H9 (cell line): ENCODE measurements around the gene KRTAP10-5. TPM values are rescaled to one million over a fixed set of nuclear protein-coding genes. Genes with fewer than 3 reads are reported as not detected.
"Not testable (repeated sequence)": the region's sequence is repeated elsewhere in the genome, so short reads cannot be mapped to it uniquely, and the experiment has no call there.

Source experiments
- DNase-seq: peaks from one replicate; pipeline ENCODE4 v3.0.0-alpha.2; 2017
- H2AFZ ChIP-seq: one replicate; pipeline ENCODE4 v1.6.1; 2013; ENCODE audit warnings: mild to moderate bottlenecking, low read length, control low read depth, moderate library complexity
- H2AK5ac ChIP-seq: 2 replicates; pipeline ENCODE4 v1.6.1; 2013; ENCODE audit warnings: low read length, control low read depth, mixed read lengths; ENCODE audit not compliant: insufficient read length
- H2BK120ac ChIP-seq: one replicate; pipeline ENCODE4 v1.6.1; 2013; ENCODE audit warnings: low read depth, mild to moderate bottlenecking, low read length, control low read depth, inconsistent platforms; ENCODE audit not compliant: poor library complexity, severe bottlenecking
- H2BK12ac ChIP-seq: 2 replicates; pipeline ENCODE4 v1.6.1; 2013; ENCODE audit warnings: low read length, control low read depth, mixed read lengths, low read depth; ENCODE audit not compliant: insufficient read length
- H2BK15ac ChIP-seq: 2 replicates; pipeline ENCODE4 v1.6.1; 2013; ENCODE audit warnings: low read depth, low read length, control low read depth
- H2BK20ac ChIP-seq: one replicate; pipeline ENCODE4 v1.6.1; 2013; ENCODE audit warnings: low read depth, mild to moderate bottlenecking, low read length, control low read depth, inconsistent platforms; ENCODE audit not compliant: poor library complexity, severe bottlenecking
- H2BK5ac ChIP-seq: 2 replicates; pipeline ENCODE4 v1.6.1; 2013; ENCODE audit warnings: low read length, control low read depth, mixed read lengths; ENCODE audit not compliant: insufficient read length
- H3K14ac ChIP-seq: 2 replicates; pipeline ENCODE4 v1.6.1; 2013; ENCODE audit warnings: low read length, control low read depth; ENCODE audit not compliant: insufficient read depth
- H3K18ac ChIP-seq: 2 replicates; pipeline ENCODE4 v1.6.1; 2013; ENCODE audit warnings: low read depth, mild to moderate bottlenecking, mixed read lengths, low read length, control low read depth; ENCODE audit not compliant: insufficient read length
- H3K23ac ChIP-seq: 2 replicates; pipeline ENCODE4 v1.6.1; 2013; ENCODE audit warnings: low read length, control low read depth, mixed read lengths, low read depth; ENCODE audit not compliant: insufficient read length
- H3K23me2 ChIP-seq: 2 replicates; pipeline ENCODE4 v1.6.1; 2013; ENCODE audit warnings: low read depth, mild to moderate bottlenecking, mixed read lengths, low read length, control low read depth; ENCODE audit not compliant: insufficient read length, poor library complexity, severe bottlenecking
- H3K27ac ChIP-seq: 2 replicates; pipeline ENCODE4 v1.5.1; 2013; ENCODE audit warnings: low read length, control low read depth, mixed read lengths, low read depth; ENCODE audit not compliant: insufficient read length
- H3K27me3 ChIP-seq: 2 replicates; pipeline ENCODE4 v1.6.1; 2013; ENCODE audit warnings: low read length, control low read depth, inconsistent platforms; ENCODE audit not compliant: insufficient read depth
- H3K4ac ChIP-seq: 2 replicates; pipeline ENCODE4 v1.6.1; 2013; ENCODE audit warnings: low read depth, mild to moderate bottlenecking, control low read depth, inconsistent platforms, low read length, moderate library complexity
- H3K4me1 ChIP-seq: 2 replicates; pipeline ENCODE4 v1.6.1; 2013; ENCODE audit warnings: low read length, control low read depth, inconsistent platforms; ENCODE audit not compliant: insufficient read depth
- H3K4me2 ChIP-seq: 2 replicates; pipeline ENCODE4 v1.6.1; 2013; ENCODE audit warnings: low read length, control low read depth, mixed read lengths; ENCODE audit not compliant: insufficient read length, insufficient read depth
- H3K56ac ChIP-seq: 2 replicates; pipeline ENCODE4 v1.6.1; 2013; ENCODE audit warnings: low read depth, mild to moderate bottlenecking, mixed read lengths, low read length, control low read depth; ENCODE audit not compliant: insufficient read length
- H3K79me1 ChIP-seq: 2 replicates; pipeline ENCODE4 v1.6.1; 2013; ENCODE audit warnings: low read depth, mild to moderate bottlenecking, moderate library complexity, low read length, control low read depth, inconsistent platforms; ENCODE audit not compliant: insufficient read depth, poor library complexity, severe bottlenecking
- H3K79me2 ChIP-seq: 2 replicates; pipeline ENCODE4 v1.6.1; 2013; ENCODE audit warnings: low read length, control low read depth, inconsistent platforms; ENCODE audit not compliant: insufficient read depth
- H3K9ac ChIP-seq: 2 replicates; pipeline ENCODE4 v1.6.1; 2013; ENCODE audit warnings: low read length, control low read depth, mixed read lengths; ENCODE audit not compliant: insufficient read length; ENCODE audit errors: extremely low read depth
- H3K9me3 ChIP-seq: one replicate; pipeline ENCODE4 v1.6.1; 2013; ENCODE audit warnings: low read depth, low read length, inconsistent platforms; ENCODE audit not compliant: control insufficient read depth
- H3T11ph ChIP-seq: one replicate; pipeline ENCODE4 v1.6.1; 2013; ENCODE audit warnings: mild to moderate bottlenecking, low read length, control low read depth, inconsistent platforms
- H4K20me1 ChIP-seq: one replicate; pipeline ENCODE4 v1.6.1; 2013; ENCODE audit not compliant: control insufficient read depth, insufficient read length, insufficient read depth
- H4K5ac ChIP-seq: 2 replicates; pipeline ENCODE4 v1.6.1; 2013; ENCODE audit warnings: low read depth, mild to moderate bottlenecking, mixed read lengths, low read length, control low read depth; ENCODE audit not compliant: insufficient read length
- H4K8ac ChIP-seq: replicated peaks from 2 replicates; pipeline ENCODE4 v1.6.1; 2013; ENCODE audit warnings: low read length, control low read depth, mixed read lengths, low read depth; ENCODE audit not compliant: insufficient read length
- H4K91ac ChIP-seq: 2 replicates; pipeline ENCODE4 v1.6.1; 2013; ENCODE audit warnings: low read depth, mild to moderate bottlenecking, moderate library complexity, mixed read lengths, low read length, control low read depth; ENCODE audit not compliant: insufficient read length
- H3K27ac Mint-ChIP-seq, 3 experiments: 2 replicates in 2 of 3; 3 replicates in 1 of 3; pipeline ENCODE4 v1.8.0; 2020 to 2021; ENCODE audit warnings: mixed read lengths in 3 of 3, mild to moderate bottlenecking in 1 of 3, moderate library complexity in 1 of 3
- H3K27me3 Mint-ChIP-seq: 2 replicates; pipeline ENCODE4 v1.8.0; 2021; ENCODE audit warnings: low read depth, mild to moderate bottlenecking, moderate library complexity, mixed read lengths
- H3K36me3 Mint-ChIP-seq, 3 experiments: 2 replicates in 2 of 3; 3 replicates in 1 of 3; pipeline ENCODE4 v1.8.0; 2020 to 2021; ENCODE audit warnings: low read depth in 3 of 3, mixed read lengths in 3 of 3; ENCODE audit not compliant: insufficient read depth in 1 of 3
- H3K4me1 Mint-ChIP-seq, 2 experiments: 2 replicates each; pipeline ENCODE4 v1.8.0; 2020; ENCODE audit warnings: mixed read lengths in 2 of 2
- H3K4me3 Mint-ChIP-seq, 2 experiments: 2 replicates in 1 of 2; 3 replicates in 1 of 2; pipeline ENCODE4 v1.8.0; 2020 to 2021; ENCODE audit warnings: mild to moderate bottlenecking in 2 of 2, mixed read lengths in 2 of 2, moderate library complexity in 1 of 2
- H3K9me3 Mint-ChIP-seq, 2 experiments: 2 replicates in 1 of 2; 3 replicates in 1 of 2; pipeline ENCODE4 v1.8.0; 2020; ENCODE audit warnings: mild to moderate bottlenecking in 2 of 2, mixed read lengths in 2 of 2, moderate library complexity in 1 of 2
- WGBS: extraction: QIAGEN DNeasy Blood & Tissue Kit; methylation state at CpG from one replicate; pipeline ENCODE4 v1.1.7; 2013; ENCODE audit warnings: missing lambda C conversion rate, low lambda C conversion rate, mixed read lengths; ENCODE audit not compliant: insufficient read length; ENCODE audit errors: extremely low coverage; 5-methylcytosine and 5-hydroxymethylcytosine counted together
- total RNA-seq: library from RNA; stranded (reverse); gene quantifications from 2 replicates; pipeline ENCODE4 v1.2.1, GENCODE V29; 2021
- TF ChIP-seq, protein P1 (sequence below): fragments of 200-600 bp; sonication (generic); conservative IDR thresholded peaks from 3 replicates; pipeline ENCODE4 v1.8.0; 2021; ENCODE audit warnings: antibody characterized with exemption, mild to moderate bottlenecking

Gene KRTAP10-5
- total RNA-seq, 1 experiment from 2014 or later: not detected

DNA sequence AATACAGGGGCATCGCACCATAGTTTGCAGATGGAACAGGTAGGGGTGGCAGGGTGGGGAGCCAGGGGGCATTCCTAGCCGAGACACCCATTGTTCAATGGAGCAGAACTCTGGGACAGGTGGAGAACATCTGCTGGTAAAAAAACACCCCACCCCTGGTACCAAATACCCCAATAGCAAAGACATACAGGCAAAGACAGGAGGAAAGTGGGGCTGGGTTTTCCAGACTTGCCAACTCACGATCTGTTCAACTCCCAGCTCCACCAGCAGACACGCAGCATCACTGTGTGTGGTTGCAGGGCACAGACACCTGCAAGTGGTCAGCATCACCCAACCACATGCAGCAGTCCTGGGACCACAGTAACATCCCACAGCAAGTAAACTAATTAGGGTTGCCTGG is 31.1 kb upstream of the KRTAP10-5 start:
- no peak overlapping the region for H2BK20ac ChIP-seq
- no peak overlapping the region for H2BK120ac ChIP-seq
- no peak overlapping the region for H3K4me2 ChIP-seq
- H3K27me3 Mint-ChIP-seq: peaks cover 9% of the 10 kb centered on the region
- H2BK5ac ChIP-seq: no peak overlapping the region
- peaks cover 11 to 17% of the 10 kb centered on the region in 2 experiments for H3K4me1 Mint-ChIP-seq
- no peak overlapping the region for H3K9ac ChIP-seq
- H2BK12ac ChIP-seq: no peak overlapping the region
- H3T11ph ChIP-seq: no peak overlapping the region
- no peaks in the 10 kb centered on the region for H3K79me2 ChIP-seq
- H4K5ac ChIP-seq: no peak overlapping the region
- no peaks in the 10 kb centered on the region for H4K20me1 ChIP-seq
- no peak overlapping the region for H2BK15ac ChIP-seq
- no CpG with 5 or more reads among the region's 4 CpGs for WGBS
- H3K36me3 Mint-ChIP-seq: peaks cover 8 to 26% (median 21%) of the 10 kb centered on the region in 3 experiments
- no peak overlapping the region for H4K91ac ChIP-seq
- H3K56ac ChIP-seq: no peak overlapping the region
- H3K23me2 ChIP-seq: no peaks in the 10 kb centered on the region
- H3K18ac ChIP-seq: no peak overlapping the region
- no peak overlapping the region for H4K8ac ChIP-seq
- no peak overlapping the region for H3K27ac ChIP-seq
- H3K4me1 ChIP-seq: no peaks in the 10 kb centered on the region
- peaks cover 33 to 38% of the 10 kb centered on the region in 2 experiments for H3K9me3 Mint-ChIP-seq
- no peak overlapping the region for H2AFZ ChIP-seq
- H3K14ac ChIP-seq: no peak overlapping the region
- no peak overlapping the region for H3K27ac Mint-ChIP-seq
- no peak overlapping the region for H2AK5ac ChIP-seq
- no peak for DNase-seq
- H3K79me1 ChIP-seq: no peaks in the 10 kb centered on the region
- H3K4me3 Mint-ChIP-seq: no peak overlapping the region
- TF ChIP-seq, protein P1, sequence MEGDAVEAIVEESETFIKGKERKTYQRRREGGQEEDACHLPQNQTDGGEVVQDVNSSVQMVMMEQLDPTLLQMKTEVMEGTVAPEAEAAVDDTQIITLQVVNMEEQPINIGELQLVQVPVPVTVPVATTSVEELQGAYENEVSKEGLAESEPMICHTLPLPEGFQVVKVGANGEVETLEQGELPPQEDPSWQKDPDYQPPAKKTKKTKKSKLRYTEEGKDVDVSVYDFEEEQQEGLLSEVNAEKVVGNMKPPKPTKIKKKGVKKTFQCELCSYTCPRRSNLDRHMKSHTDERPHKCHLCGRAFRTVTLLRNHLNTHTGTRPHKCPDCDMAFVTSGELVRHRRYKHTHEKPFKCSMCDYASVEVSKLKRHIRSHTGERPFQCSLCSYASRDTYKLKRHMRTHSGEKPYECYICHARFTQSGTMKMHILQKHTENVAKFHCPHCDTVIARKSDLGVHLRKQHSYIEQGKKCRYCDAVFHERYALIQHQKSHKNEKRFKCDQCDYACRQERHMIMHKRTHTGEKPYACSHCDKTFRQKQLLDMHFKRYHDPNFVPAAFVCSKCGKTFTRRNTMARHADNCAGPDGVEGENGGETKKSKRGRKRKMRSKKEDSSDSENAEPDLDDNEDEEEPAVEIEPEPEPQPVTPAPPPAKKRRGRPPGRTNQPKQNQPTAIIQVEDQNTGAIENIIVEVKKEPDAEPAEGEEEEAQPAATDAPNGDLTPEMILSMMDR: no peak
- no peak overlapping the region for H3K23ac ChIP-seq
- peaks cover 9% of the 10 kb centered on the region for H3K9me3 ChIP-seq
- no peak overlapping the region for H3K4ac ChIP-seq
- no peaks in the 10 kb centered on the region for H3K27me3 ChIP-seq

DNA sequence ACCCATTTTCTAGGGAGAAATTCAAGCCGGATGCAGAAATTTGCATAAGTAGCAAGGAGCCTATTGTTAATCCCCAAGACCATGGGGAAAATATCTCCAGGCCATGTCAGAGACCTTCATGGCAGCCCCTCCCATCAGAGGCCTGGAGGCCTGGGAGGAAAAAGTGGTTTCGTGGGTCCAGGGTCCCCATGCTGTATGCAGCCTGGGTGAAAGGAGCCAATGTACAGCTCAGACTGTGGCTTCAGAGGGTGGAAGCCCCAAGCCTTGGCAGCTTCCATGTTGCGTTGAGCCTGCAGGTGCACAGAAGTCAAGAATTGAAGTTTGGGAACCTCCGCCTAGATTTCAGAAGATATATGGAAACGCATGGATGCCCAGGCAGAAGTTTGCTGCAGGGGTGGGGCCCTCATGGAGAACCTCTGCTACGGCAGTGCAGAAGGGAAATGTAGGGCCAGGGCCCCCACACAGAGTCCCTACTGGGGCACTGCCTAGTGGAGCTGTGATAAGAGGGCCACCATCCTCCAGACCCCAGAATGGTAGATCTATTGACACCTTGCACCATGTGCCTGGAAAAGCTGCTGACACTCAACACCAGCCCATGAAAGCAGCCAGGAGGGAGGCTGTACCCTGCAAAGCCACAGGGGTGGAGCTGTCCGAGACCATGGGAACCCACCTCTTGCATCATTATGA is 29.9 kb upstream of the KRTAP10-5 start:
- H2BK5ac ChIP-seq, H3K14ac ChIP-seq, H3K4me3 Mint-ChIP-seq, H3K9ac ChIP-seq, H3K27ac ChIP-seq, H3K79me1 ChIP-seq, H3K23me2 ChIP-seq, H3K4me2 ChIP-seq, H2AK5ac ChIP-seq, H3K18ac ChIP-seq, H3K27me3 Mint-ChIP-seq, H3K4me1 Mint-ChIP-seq, H2AFZ ChIP-seq, H3K9me3 ChIP-seq, H4K91ac ChIP-seq, H3T11ph ChIP-seq, H2BK15ac ChIP-seq, H3K56ac ChIP-seq, H3K27ac Mint-ChIP-seq, H2BK120ac ChIP-seq, H4K5ac ChIP-seq, H4K8ac ChIP-seq, H3K23ac ChIP-seq, H3K4ac ChIP-seq, DNase-seq, H3K4me1 ChIP-seq, H2BK20ac ChIP-seq, H4K20me1 ChIP-seq, H2BK12ac ChIP-seq, H3K27me3 ChIP-seq, H3K79me2 ChIP-seq: not testable (repeated sequence)
- Mint-ChIP-seq H3K36me3 (peaks cover 8 to 26% (median 21%) of the 10 kb centered on the region in 3 experiments), H3K9me3 (peaks cover 33 to 39% of the 10 kb centered on the region in 2 experiments)
- WGBS: no CpG with 5 or more reads among the region's 7 CpGs
